ENCODE measurements around the gene SIKE1. TPM values are rescaled to one million over a fixed set of nuclear protein-coding genes. Genes with fewer than 3 reads are reported as not detected.

The SIKE1 gene
- total and polyA plus RNA-seq, 4 donors, result 18.8 to 40.1 (median 27.0) TPM

- H3K27me3 ChIP-seq (ENCODE audit: control insufficient read depth in 1 of 2, insufficient read depth in 2 of 2, low read length in 1 of 2), result no peaks in the 10 kb centered on the region
- no peak overlapping the region for H3K27ac ChIP-seq (ENCODE audit: low read depth in 1 of 2, low read length in 2 of 2)
- intact Hi-C loops (cut with DNase I), result no loop called here
- H3K9me3 ChIP-seq (ENCODE audit: control insufficient read depth, low read length), result no peaks in the 10 kb centered on the region
- no peak overlapping the region for H3K4me3 ChIP-seq (ENCODE audit: low read length in 2 of 2)
- no peaks in the 10 kb centered on the region for H3K4me1 ChIP-seq (ENCODE audit: control insufficient read depth in 1 of 2, insufficient read depth in 2 of 2, low read length in 2 of 2)
- ATAC-seq (ENCODE audit: low FRiP score), result no peak
- no peak for DNase-seq
- 78 to 80% methylated on average over 2 of the region's 2 CpGs for WGBS, 2 donors
- H3K36me3 ChIP-seq (ENCODE audit: control insufficient read depth in 1 of 2, insufficient read depth in 2 of 2, low read length in 1 of 2), result peaks cover 0 to 2% of the 10 kb centered on the region in 2 donors
Observed at GRCh38 chr1:114728553-114728952, 51.9 kb downstream of the SIKE1 start.

GRCh38 chr1:114725230-114725629, 55.3 kb downstream of the SIKE1 start:
- Histone ChIP-seq H3K27ac (ENCODE audit: low read depth in 1 of 2, low read length in 2 of 2) (no peak overlapping the region), H3K4me3 (ENCODE audit: low read length in 2 of 2) (no peak overlapping the region), H3K27me3 (ENCODE audit: control insufficient read depth in 1 of 2, insufficient read depth in 2 of 2, low read length in 1 of 2) (no peaks in the 10 kb centered on the region), H3K9me3 (ENCODE audit: control insufficient read depth, low read length) (no peaks in the 10 kb centered on the region), H3K36me3 (ENCODE audit: control insufficient read depth in 1 of 2, insufficient read depth in 2 of 2, low read length in 1 of 2) (peaks cover 5 to 8% of the 10 kb centered on the region in 2 donors), H3K4me1 (ENCODE audit: control insufficient read depth in 1 of 2, insufficient read depth in 2 of 2, low read length in 2 of 2) (no peaks in the 10 kb centered on the region)
- ATAC-seq (ENCODE audit: low FRiP score) (no peak), DNase-seq (no peak)
- intact Hi-C loops (cut with DNase I), result no loop called here
- WGBS, 2 donors, result 86 to 90% methylated on average over 1 of the region's 1 CpG

GRCh38 chr1:114723915-114724314, 56.6 kb downstream of the SIKE1 start:
- H3K4me1 ChIP-seq (ENCODE audit: control insufficient read depth in 1 of 2, insufficient read depth in 2 of 2, low read length in 2 of 2), result no peaks in the 10 kb centered on the region
- H3K4me3 ChIP-seq (ENCODE audit: low read length in 2 of 2), result no peak overlapping the region
- H3K27ac ChIP-seq (ENCODE audit: low read depth in 1 of 2, low read length in 2 of 2), result no peak overlapping the region
- H3K9me3 ChIP-seq (ENCODE audit: control insufficient read depth, low read length), result no peaks in the 10 kb centered on the region
- intact Hi-C loops (cut with DNase I), result no loop called here
- ATAC-seq (ENCODE audit: low FRiP score), result no peak
- peaks cover 10 to 11% of the 10 kb centered on the region in 2 donors for H3K36me3 ChIP-seq (ENCODE audit: control insufficient read depth in 1 of 2, insufficient read depth in 2 of 2, low read length in 1 of 2)
- WGBS, 2 donors, result 63 to 72% methylated on average over 1 of the region's 1 CpG
- DNase-seq, result no peak
- no peaks in the 10 kb centered on the region for H3K27me3 ChIP-seq (ENCODE audit: control insufficient read depth in 1 of 2, insufficient read depth in 2 of 2, low read length in 1 of 2)

- Histone ChIP-seq H3K9me3 (ENCODE audit: control insufficient read depth, low read length) (no peaks in the 10 kb centered on the region), H3K36me3 (ENCODE audit: control insufficient read depth in 1 of 2, insufficient read depth in 2 of 2, low read length in 1 of 2) (peaks cover 11% of the 10 kb centered on the region in 2 donors), H3K4me1 (ENCODE audit: control insufficient read depth in 1 of 2, insufficient read depth in 2 of 2, low read length in 2 of 2) (no peaks in the 10 kb centered on the region), H3K27ac (ENCODE audit: low read depth in 1 of 2, low read length in 2 of 2) (no peak overlapping the region), H3K27me3 (ENCODE audit: control insufficient read depth in 1 of 2, insufficient read depth in 2 of 2, low read length in 1 of 2) (no peaks in the 10 kb centered on the region), H3K4me3 (ENCODE audit: low read length in 2 of 2) (no peak overlapping the region)
- 0% methylated on average over 1 of the region's 1 CpG for WGBS, 2 donors
- no peak for ATAC-seq (ENCODE audit: low FRiP score)
- intact Hi-C loops (cut with DNase I), result no loop called here
- no peak for DNase-seq
Observed at GRCh38 chr1:114723457-114723856, 57.0 kb downstream of the SIKE1 start.

- Histone ChIP-seq H3K4me1 (ENCODE audit: control insufficient read depth in 1 of 2, insufficient read depth in 2 of 2, low read length in 2 of 2) (no peaks in the 10 kb centered on the region), H3K36me3 (ENCODE audit: control insufficient read depth in 1 of 2, insufficient read depth in 2 of 2, low read length in 1 of 2) (peaks cover 11% of the 10 kb centered on the region in 2 donors), H3K9me3 (ENCODE audit: control insufficient read depth, low read length) (no peaks in the 10 kb centered on the region), H3K4me3 (ENCODE audit: low read length in 2 of 2) (no peak overlapping the region), H3K27me3 (ENCODE audit: control insufficient read depth in 1 of 2, insufficient read depth in 2 of 2, low read length in 1 of 2) (no peaks in the 10 kb centered on the region), H3K27ac (ENCODE audit: low read depth in 1 of 2, low read length in 2 of 2) (no peak overlapping the region)
- 90 to 95% methylated on average over 4 of the region's 4 CpGs for WGBS, 2 donors
- DNase-seq (no peak), ATAC-seq (ENCODE audit: low FRiP score) (no peak)
- intact Hi-C loops (cut with DNase I), result no loop called here
Observed at GRCh38 chr1:114720492-114720891, 60.0 kb downstream of the SIKE1 start.

Other genes with a start within 250 kb of the SIKE1 start
- gene BCAS2, start 199.1 kb downstream of the SIKE1 start, total RNA-seq, result 10 to 100 TPM; 23.9 to 29.8 TPM
- 10 to 100 TPM; 31.6 to 38.1 TPM for gene BCAS2, start 199.1 kb downstream of the SIKE1 start, polyA plus RNA-seq
- gene DENND2C, start 110.6 kb downstream of the SIKE1 start, total RNA-seq, result 1 to 10 TPM; 3.6 to 5.9 TPM
- 1 to 10 TPM in 1 of 2 donors, under 1 TPM in 1; 0.25 to 1.9 TPM for gene DENND2C, start 110.6 kb downstream of the SIKE1 start, polyA plus RNA-seq
- under 1 TPM in 1 of 2 donors, not detected in 1; 0.52 TPM for gene AMPD1, start 85.1 kb downstream of the SIKE1 start, total RNA-seq
- under 1 TPM in 1 of 2 donors, not detected in 1; 0.05 TPM for gene AMPD1, start 85.1 kb downstream of the SIKE1 start, polyA plus RNA-seq
- gene NRAS, start 63.9 kb downstream of the SIKE1 start, total RNA-seq, result 10 to 100 TPM; 17.9 to 21.1 TPM
- gene NRAS, start 63.9 kb downstream of the SIKE1 start, polyA plus RNA-seq, result 10 to 100 TPM in 1 of 2 donors, 1 to 10 TPM in 1; 5.6 to 14.9 TPM
- 100 to 1,000 TPM; 549 to 607 TPM for gene CSDE1, start 22.7 kb downstream of the SIKE1 start, total RNA-seq
- 100 to 1,000 TPM; 286 to 661 TPM for gene CSDE1, start 22.7 kb downstream of the SIKE1 start, polyA plus RNA-seq
- gene SYCP1, start 74.2 kb upstream of the SIKE1 start, total RNA-seq, result not detected
- gene SYCP1, start 74.2 kb upstream of the SIKE1 start, polyA plus RNA-seq, result not detected
- gene TSHB, start 249.1 kb upstream of the SIKE1 start, total RNA-seq, result not detected
- not detected for gene TSHB, start 249.1 kb upstream of the SIKE1 start, polyA plus RNA-seq

Measured in aorta (tissue), 5 donors.